ENCODE results near the gene SGO1.

SGO1 gene

DNA sequence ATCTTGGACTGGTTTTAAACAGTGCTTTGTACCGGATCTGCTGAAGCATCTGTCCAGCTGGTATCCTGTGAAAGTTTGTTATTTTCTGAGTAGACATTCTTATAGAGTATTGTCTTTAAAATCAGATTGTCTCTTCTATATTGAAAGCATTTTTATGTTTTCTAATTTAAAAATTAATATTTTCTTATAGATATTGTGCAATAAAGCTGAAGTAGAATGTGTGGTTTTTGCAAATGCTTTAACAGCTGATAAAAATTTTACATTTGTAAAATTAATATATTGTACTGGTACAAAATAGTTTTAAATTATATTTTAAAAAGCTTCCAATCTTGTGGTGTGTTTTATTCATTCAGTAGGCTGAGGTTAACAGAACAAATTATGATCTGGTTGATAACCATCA is 31.9 kb downstream of the SGO1 start:
- DNase-seq, result no peak

DNA sequence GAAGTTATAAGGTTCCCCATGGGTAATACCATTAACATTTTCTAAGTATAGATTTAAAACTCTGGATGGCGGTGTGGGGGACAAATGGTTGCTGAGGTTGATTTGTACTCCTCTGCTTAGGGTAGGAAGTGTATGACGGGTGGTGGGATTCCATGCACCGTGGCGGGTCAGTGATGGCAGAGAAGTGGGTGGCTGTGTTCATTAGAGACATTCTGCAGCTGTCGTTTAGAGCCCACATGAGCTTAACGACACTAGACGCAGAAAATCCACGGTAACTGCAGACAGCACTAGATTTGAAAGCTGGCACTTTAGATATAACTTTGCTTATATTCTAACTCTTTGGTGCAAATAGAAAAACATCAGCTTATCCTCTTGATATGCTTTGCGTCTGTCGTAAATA is 37.5 kb downstream of the SGO1 start:
- DNase-seq, result no peak

DNA sequence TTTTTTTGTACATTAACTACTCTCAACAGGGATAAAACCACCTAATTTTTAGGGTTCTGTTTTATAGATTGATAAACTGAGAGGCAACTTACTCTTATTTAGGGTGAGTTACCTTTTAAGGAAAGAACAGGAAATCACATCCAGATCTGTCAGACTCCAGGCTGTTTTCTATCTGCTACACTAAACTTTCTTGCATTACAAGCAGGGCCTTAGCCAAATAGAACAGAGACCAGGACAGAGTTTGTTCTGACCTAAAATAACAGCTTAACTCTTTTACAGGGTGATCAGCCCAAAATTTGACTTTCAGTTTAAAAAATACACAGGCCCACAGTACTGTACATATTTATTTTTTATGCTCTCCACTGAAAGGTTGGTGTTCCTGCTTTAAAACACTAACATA is 38.6 kb downstream of the SGO1 start:
- no peak for DNase-seq

DNA sequence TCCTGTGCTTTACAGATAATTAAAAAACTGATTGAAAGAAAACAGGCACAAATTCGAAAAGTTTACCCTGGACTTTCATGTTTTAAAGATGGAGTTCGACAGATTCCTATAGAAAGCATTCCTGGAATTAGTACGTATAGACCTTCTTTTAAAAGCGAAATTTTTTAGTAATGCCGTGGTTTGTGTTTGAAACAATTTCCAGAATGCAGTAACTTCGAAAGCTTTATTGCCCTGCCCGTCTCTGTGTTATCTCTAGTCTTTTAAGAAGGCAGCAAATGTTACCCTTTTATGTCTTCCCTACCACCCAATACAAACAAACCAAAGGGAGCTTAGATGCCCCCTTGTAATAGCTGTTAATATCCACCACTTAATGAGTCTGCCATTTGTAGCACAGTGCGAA is 39.7 kb downstream of the SGO1 start:
- DNase-seq, result no peak

DNA sequence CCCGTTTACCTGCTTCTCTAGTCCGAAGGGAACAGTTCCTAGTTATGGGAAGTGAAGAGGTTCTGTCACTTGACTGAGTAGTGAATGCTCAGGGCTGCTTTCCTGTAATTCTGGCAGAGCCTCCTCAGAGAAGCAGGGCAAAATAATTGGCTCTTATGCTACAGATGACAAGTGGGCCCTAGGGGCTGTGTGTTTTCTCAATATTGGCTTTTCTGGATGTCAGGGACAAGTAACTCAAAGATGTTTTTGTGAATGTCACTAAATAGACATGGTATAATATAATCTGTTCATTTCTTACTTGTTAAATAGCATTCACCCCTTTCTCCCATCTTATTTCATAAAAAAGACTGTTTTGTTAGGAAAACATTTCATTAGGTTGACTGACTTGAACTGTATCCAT is 40.1 kb downstream of the SGO1 start:
- DNase-seq, result no peak

DNA sequence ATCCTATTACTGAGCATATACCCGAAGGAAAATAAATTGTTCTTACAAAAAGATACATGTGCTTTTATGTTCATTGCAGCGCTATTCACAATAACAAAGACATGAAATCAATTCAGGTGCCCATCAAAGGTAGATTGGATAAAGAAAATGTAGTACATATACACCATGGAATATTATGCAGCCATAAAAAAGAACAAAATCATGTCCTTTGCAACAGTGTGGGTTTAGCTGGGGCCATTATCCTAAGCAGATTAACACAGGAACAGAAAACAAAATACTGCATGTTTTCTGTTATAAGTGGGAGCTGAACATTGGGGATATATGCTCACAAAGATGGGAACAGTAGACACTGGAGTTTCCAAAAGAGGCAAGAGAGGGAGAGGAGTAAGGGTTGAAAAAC is 42.5 kb downstream of the SGO1 start:
- DNase-seq, result no peak

DNA sequence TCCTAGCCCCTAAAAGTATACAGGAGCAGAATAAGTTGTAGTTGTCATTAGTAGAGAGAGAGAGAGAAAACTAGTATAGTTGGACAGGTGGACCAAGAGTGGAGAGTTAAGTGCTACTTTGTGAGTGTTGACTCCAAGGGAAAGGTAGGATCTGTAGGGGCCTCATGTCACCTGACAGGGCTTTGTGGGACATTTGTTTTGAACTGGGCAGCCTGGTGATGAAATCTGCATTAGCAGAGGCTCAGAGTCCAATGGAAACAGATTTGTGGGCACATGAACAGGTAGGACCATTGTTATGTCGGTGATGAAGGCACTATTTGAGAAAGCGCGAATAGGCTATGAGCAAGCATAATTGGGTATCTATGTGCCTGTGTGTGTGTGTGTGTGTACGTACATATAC is 43.5 kb downstream of the SGO1 start:
- DNase-seq, result no peak

DNA sequence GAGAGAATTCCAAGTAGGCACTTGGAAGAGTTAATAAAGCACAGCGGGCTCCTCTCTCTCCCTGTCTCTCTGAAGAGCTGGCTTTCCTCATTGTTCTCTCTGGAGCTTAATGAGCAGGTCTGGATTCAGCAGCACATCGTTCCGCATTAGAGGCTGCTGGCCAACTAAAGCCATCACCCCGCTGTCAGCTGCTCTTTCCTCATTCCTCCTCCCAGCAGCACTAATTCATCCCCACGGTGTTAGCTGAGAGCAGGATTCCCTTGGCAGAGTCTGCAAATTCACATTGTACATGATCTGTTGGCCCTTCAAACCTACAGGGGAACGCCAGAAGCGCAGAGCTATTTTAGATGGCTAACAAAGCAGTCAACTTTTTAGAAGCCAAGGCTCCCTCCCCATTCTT is 44.2 kb downstream of the SGO1 start:
- no peak for DNase-seq

DNA sequence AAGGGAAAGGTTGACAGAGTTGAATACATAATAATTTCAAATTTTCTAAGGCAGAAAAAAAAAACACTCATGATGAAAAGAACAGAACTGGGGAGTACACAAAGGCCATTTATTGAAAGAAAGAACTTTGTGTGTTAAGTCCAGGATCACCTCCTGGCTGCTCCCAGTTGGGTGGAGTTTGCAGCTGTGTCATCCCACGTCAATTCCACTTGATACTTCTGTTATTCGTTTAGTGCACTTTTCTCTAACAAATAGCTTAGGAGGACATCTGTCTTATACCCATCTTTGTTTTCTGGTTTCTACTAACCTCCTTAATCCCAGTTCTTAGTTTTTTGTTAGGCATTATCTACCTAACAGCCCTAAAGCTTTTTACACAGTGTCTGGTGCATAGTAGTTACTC is 44.7 kb downstream of the SGO1 start:
- no peak for DNase-seq

DNA sequence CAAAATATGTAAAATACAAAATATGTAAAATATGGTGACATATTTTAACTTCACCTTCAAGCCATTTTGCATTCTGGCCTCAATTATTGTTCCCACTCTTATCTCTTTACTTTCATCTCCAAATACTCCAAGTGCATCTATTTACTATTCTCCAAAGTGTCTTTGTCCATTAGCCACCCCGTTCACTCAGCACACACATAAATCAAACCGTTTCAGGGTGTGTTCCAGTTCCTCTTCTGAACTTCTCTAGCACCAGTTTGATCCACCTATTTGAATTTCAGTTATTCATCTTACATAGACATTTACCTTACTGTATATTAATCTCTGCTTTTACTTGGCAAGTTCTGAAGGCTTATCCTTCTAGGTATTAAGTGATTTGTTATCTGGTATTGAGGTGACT is 45.1 kb downstream of the SGO1 start:
- no peak for DNase-seq

DNA sequence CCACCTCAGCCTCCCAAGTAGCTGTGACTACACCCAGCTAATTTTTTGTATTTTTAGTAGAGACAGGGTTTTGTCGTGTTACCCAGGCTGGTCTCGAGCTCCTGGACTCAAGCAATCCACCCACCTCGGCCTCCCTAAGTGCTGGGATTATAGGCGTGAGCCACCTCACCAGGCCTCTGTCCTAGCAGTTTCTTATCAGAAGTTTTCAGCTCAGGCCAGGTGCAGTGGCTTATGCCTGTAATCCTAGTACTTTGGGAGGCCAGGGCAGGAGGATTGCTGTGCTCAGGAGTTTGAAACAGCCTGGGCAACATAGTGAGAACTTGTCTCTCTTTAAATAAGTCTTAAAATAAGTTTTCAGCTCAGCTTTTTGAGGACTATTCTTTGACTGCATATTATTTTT is 48.4 kb downstream of the SGO1 start:
- no peak for DNase-seq

DNA sequence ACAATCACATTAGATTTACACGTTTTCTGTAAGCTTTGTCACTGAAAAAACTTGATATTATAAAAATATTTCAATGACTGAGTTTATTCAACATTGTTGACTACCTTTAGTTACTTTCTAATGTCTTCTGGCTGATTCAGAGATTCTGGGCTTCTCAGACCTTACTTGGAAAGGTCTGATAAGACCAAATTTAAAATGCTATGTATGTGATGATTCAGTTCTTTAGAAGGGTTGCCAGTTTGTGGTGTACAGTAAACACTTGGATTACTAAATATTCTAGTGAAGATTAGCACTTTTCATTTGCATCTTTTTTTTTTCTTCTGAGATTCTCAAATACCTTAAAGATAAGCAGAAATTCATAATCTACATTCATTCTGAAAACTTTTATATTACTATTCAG is 49.8 kb downstream of the SGO1 start:
- DNase-seq, result no peak

DNA sequence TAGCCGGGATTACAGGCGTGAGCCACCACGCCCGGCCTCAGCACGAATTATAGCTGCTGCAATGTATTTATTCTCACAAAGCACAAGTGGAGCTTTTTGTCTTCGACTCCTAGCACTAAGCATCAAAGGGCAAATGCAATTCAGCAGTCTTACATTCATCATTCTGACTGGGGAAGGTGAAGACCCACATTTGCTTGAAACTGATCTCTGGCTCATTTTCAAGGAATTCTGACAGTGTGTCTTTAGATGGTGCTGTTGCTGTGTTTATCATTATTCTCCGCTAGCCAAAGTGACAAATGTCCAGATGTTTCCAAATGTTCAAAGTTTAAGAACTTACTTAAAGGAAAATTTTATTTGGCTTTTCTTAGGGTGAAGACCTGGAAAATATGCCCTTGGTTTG is 55.9 kb downstream of the SGO1 start:
- DNase-seq, result no peak

DNA sequence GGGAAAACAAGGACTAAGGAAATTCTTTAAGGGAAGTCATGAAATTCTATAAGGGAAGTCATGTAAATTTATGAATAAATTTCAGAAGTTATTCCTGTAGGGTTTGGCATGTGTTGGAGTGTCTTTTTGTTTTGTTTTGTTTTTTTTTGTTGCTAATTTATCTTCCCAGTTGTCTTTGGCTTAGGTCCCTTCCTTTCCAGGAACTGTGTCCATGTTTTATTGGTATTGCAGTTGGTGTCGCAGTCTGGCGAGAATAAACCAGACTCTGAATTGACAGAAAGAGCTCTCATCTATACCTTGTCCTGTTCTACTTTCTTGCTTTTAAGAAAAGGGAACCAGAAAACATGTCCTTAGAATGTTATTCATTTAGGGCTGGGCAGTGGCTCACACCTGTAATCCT is 57.6 kb downstream of the SGO1 start:
- no peak for DNase-seq

DNA sequence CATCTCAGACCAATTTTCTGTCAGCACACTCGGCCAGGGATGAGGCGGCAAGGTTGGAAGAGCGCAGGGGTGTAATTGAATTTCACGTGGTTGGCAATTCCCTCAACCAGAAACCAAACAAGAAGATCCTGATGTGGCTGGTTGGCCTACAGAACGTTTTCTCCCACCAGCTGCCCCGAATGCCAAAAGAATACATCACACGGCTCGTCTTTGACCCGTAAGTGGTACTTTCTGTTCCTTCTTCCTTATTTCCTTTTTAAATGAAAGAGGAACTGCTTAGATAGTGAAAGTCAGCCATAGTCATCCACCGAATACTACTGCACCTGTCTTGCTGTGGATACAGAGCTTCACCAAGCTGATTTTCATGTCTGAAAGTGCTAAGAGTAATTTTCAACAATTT is 60.1 kb downstream of the SGO1 start:
- no peak for DNase-seq

DNA sequence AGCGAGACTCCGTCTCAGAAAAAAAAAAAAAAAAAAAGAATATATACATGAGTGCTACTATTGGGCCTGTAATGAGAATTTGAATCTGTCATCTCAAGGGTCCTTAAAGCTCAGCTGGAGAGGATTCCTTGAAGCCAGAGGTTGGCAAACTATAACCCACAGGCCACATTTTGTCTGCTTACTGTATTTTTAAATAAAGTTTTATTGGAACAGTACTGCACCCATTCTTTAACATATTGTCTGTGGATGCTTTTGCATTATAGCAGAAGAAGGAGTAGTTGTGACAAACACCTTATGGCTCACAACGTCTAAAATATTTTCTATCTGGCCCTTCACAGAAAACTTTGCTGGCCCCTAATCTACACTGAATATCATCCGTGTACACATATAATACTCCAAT is 60.7 kb downstream of the SGO1 start:
- DNase-seq, result no peak

DNA sequence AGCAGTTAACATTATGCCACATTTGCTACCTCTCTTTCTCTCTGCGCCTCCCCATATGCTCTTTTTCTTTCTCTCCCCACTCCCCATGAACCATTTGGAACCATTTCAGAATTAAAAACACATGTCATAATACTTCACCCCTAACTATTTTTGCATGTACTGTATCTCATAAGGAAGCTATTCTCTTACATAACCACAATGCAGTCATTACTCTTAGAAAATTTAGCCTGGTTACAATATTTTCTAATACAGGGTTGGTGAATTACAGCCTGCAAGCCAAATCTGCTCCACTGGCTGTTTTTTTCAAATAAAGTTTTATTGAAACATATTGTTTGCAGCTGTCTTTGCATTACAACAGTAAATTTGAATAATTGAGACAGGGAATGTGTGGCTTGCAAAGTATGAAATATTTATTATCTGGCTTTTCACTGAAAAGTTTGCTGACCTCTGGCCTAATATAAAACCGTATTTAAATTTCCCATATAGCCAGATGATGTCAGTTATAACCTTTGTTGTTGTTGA is 62.8 kb downstream of the SGO1 start:
- no peak for DNase-seq

DNA sequence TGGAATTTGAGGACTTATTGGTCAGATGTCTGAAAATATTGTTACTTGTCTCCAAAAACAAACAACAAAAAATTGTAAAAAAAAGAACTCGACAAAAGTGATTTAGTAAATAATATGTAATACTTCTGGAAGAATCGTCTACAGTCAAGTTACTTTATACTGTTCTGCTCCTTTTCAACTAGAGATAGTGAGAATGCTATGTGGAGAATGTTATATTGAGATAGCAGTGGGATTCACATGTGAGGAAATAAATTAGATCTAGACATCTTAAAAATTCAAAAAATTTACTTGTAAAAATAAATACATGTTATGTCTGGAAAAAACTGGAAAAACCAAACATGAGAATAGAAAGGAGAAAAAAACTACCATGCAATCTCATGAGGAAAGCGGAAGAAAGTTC is 64.9 kb downstream of the SGO1 start:
- no peak for DNase-seq

Measured in activated T-cell treated with anti-CD3 and anti-CD28 coated beads for 4 hours (primary cell).